ENCODE data around the gene NPVF.

NPVF gene

DNA sequence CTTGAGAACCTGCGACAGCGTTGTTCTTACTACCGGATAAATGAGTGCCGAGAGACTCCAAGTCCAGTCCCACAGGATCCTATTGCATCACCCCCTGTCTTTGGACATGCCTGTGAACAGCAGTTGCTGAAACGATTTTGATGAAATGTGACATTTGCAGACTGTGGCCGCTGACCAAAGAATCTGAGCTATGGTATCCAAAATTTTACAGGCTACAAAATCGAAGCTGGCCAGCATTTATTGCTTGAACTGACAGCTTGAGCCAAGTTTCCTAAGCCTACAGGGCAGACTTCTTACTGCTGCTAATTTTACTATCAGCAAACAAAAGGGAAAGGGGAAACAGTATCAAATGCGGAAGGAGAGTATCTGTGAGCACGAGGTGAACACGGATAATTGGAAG lies 12.1 kb upstream of the NPVF start:
- Mint-ChIP-seq H3K4me3 (no peak overlapping the region), H3K36me3 (ENCODE audit: low read depth) (no peaks in the 10 kb centered on the region), H3K9me3 (no peaks in the 10 kb centered on the region), H3K27ac (no peak overlapping the region), H3K27me3 (ENCODE audit: low read depth, poor library complexity) (no peaks in the 10 kb centered on the region), H3K4me1 (peaks cover 5% of the 10 kb centered on the region)
- TF ChIP-seq, protein P1, sequence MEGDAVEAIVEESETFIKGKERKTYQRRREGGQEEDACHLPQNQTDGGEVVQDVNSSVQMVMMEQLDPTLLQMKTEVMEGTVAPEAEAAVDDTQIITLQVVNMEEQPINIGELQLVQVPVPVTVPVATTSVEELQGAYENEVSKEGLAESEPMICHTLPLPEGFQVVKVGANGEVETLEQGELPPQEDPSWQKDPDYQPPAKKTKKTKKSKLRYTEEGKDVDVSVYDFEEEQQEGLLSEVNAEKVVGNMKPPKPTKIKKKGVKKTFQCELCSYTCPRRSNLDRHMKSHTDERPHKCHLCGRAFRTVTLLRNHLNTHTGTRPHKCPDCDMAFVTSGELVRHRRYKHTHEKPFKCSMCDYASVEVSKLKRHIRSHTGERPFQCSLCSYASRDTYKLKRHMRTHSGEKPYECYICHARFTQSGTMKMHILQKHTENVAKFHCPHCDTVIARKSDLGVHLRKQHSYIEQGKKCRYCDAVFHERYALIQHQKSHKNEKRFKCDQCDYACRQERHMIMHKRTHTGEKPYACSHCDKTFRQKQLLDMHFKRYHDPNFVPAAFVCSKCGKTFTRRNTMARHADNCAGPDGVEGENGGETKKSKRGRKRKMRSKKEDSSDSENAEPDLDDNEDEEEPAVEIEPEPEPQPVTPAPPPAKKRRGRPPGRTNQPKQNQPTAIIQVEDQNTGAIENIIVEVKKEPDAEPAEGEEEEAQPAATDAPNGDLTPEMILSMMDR (IDR thresholded peaks at IDR 0.05), result no peak
- no peak for DNase-seq

DNA sequence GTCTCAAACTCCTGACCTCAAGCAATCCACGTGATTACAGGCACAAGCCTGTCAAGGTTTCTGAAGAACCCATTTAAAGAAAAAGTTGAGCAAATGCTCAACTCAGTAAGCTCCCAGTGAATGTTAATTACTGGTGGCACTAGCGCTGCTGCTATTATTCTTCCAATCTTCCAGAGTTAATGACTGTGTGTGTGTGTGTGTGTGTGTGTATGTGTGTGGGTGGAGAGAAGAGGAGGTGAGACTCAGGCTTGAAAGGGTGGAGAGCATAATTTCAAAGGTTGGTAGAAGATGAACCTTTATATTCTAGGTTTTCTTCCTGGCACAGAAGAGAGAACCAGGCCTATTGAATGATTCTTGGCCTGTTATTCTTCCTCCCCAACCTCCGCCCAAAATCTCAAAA lies 11.6 kb upstream of the NPVF start:
- peaks cover 5% of the 10 kb centered on the region for H3K4me1 Mint-ChIP-seq

DNA sequence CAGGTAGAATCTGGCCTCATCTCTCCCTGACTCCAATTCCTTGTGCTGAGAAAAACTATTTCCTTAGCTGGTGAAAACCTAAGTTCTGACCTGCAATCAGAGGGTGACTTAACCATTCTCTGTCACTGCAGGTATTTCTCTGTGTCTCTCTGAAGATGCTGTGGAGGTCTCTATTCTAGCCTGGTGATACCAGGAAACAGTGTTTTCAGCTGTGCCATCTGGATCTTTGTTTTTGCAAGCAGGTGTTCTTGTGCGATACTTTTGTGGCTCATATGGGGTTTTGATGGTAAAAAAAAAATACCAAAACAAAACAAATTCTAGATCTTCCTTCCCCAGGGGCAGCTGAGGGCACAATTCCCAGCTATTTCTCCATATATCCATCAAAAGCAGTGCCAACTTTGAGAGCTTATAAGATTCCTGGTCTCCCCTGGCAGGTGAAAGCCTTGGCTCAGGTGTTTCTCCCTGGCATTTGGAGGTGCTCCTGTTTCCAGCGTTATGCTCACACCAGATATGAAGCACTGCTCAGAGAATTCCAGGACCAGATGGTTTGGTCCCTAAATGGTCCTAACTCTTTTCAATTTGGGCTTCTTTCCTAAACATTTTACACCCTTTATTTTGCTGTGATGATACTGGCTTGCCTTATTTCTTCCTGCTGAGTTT lies 9.9 kb upstream of the NPVF start:
- Mint-ChIP-seq H3K36me3 (ENCODE audit: low read depth) (no peaks in the 10 kb centered on the region), H3K9me3 (no peaks in the 10 kb centered on the region), H3K4me3 (no peak overlapping the region), H3K27me3 (ENCODE audit: low read depth, poor library complexity) (no peaks in the 10 kb centered on the region), H3K4me1 (peaks cover 5% of the 10 kb centered on the region), H3K27ac (no peak overlapping the region)
- TF ChIP-seq, protein P1 (IDR thresholded peaks at IDR 0.05), result no peak
- DNase-seq, result no peak

More for the DNA sequence above, 11.6 kb upstream of the NPVF start:
- H3K4me3 Mint-ChIP-seq, result no peak overlapping the region
- TF ChIP-seq, protein P1 (IDR thresholded peaks at IDR 0.05), result no peak
- no peaks in the 10 kb centered on the region for H3K9me3 Mint-ChIP-seq
- H3K36me3 Mint-ChIP-seq (ENCODE audit: low read depth), result no peaks in the 10 kb centered on the region
- H3K27me3 Mint-ChIP-seq (ENCODE audit: low read depth, poor library complexity), result no peaks in the 10 kb centered on the region
- no peak for DNase-seq
- no peak overlapping the region for H3K27ac Mint-ChIP-seq

DNA sequence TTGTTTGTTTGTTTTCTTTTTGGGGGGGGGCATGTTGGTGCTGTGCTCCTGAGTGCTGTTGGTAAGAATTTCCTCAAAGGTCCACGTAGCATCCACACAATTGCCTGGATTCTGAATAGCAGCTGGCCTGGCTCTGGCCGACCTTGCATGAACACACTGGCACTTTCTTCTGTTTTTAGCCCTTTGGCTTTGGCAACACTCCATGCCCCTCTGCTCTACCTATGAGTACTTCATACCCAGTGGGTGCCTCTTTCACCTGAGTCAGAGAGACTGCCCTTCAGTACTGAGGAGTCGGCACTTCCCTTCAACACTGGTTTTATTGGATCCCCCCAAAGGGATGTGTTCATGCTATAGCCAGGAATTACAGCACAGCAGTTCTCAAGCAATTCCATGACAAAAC lies 7.2 kb upstream of the NPVF start:
- no peak overlapping the region for H3K4me3 Mint-ChIP-seq
- H3K27ac Mint-ChIP-seq, result no peak overlapping the region
- H3K9me3 Mint-ChIP-seq, result peaks cover 9% of the 10 kb centered on the region
- TF ChIP-seq, protein P1 (IDR thresholded peaks at IDR 0.05), result no peak
- H3K4me1 Mint-ChIP-seq, result peaks cover 2% of the 10 kb centered on the region
- no peak for DNase-seq
- peaks cover 4% of the 10 kb centered on the region for H3K27me3 Mint-ChIP-seq (ENCODE audit: low read depth, poor library complexity)
- peaks cover 4% of the 10 kb centered on the region for H3K36me3 Mint-ChIP-seq (ENCODE audit: low read depth)

DNA sequence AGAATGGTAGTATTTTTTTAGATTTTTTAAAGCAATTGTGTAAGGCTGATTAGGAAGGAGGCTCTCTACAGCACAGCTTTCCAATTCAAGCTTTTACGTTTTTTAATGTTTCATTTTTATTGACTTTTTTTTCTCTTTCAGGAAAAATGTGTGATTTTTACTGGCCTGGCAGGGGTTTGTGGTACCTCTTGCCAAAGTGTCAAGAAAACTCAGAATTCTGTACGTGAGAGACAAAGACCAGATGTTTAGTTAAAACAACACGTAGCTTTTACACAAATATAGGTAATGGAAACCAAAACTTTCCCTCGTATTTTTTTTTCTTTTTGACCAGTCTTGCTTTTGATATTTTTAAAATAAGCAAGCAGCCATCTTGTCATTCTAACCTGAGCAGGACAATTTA lies 6.0 kb upstream of the NPVF start:
- H3K36me3 Mint-ChIP-seq (ENCODE audit: low read depth), result peaks cover 4% of the 10 kb centered on the region
- TF ChIP-seq, protein P1 (IDR thresholded peaks at IDR 0.05), result no peak

DNA sequence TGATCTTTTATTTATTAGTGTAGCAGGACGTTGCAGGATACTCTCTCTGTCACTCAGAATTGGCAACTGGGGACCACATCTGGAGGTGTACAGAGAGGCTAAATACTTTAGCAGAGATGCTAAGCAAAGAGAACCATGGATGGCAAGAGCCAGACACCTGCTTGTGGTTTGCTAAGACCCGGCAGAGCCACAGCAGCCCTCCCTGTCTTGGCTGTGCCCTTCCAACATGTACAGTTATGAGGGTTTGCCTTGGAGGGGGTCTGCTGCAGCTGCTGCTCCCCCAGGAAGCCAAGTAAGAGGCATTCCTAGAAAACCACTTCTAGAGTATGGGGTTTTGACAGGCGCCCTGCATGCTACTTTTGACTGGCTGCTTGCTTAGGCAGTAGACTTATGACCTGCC lies 5.1 kb downstream of the NPVF start:
- H3K36me3 Mint-ChIP-seq (ENCODE audit: low read depth), result no peaks in the 10 kb centered on the region
- peaks cover 15% of the 10 kb centered on the region for H3K4me1 Mint-ChIP-seq
- no peaks in the 10 kb centered on the region for H3K9me3 Mint-ChIP-seq
- H3K27ac Mint-ChIP-seq, result no peak overlapping the region
- no peak overlapping the region for H3K4me3 Mint-ChIP-seq
- no peak for DNase-seq
- peaks cover 8% of the 10 kb centered on the region for H3K27me3 Mint-ChIP-seq (ENCODE audit: low read depth, poor library complexity)
- TF ChIP-seq, protein P1 (IDR thresholded peaks at IDR 0.05), result no peak

More for the DNA sequence above, 6.0 kb upstream of the NPVF start:
- no peaks in the 10 kb centered on the region for H3K4me1 Mint-ChIP-seq
- no peak for DNase-seq
- peaks cover 4% of the 10 kb centered on the region for H3K27me3 Mint-ChIP-seq (ENCODE audit: low read depth, poor library complexity)
- no peak overlapping the region for H3K27ac Mint-ChIP-seq
- H3K9me3 Mint-ChIP-seq, result peaks cover 9% of the 10 kb centered on the region
- H3K4me3 Mint-ChIP-seq, result no peak overlapping the region
